Renal pelvis (tissue), 12 donors: ENCODE measurements around the gene FRAS1. TPM values are rescaled to one million over a fixed set of nuclear protein-coding genes. Genes with fewer than 3 reads are reported as not detected.
"Not testable (repeated sequence)": the region's sequence is repeated elsewhere in the genome, so short reads cannot be mapped to it uniquely, and the experiment has no call there.

Source experiments
- DNase-seq: peaks from one replicate; pipeline ENCODE4 v3.0.0-alpha.2; 2013
- long read RNA-seq, 16 experiments: transcript quantifications; one replicate each; lab custom pipeline, GENCODE V29; 2026
- polyA plus RNA-seq, 3 donors: library from polyadenylated mRNA; unstranded; fragments of 120-200 nt; gene quantifications; one replicate each; pipeline ENCODE4 v1.2.1, GENCODE V29; 2013; ENCODE audit not compliant: insufficient read length in 3 of 3

The FRAS1 gene, protein sequence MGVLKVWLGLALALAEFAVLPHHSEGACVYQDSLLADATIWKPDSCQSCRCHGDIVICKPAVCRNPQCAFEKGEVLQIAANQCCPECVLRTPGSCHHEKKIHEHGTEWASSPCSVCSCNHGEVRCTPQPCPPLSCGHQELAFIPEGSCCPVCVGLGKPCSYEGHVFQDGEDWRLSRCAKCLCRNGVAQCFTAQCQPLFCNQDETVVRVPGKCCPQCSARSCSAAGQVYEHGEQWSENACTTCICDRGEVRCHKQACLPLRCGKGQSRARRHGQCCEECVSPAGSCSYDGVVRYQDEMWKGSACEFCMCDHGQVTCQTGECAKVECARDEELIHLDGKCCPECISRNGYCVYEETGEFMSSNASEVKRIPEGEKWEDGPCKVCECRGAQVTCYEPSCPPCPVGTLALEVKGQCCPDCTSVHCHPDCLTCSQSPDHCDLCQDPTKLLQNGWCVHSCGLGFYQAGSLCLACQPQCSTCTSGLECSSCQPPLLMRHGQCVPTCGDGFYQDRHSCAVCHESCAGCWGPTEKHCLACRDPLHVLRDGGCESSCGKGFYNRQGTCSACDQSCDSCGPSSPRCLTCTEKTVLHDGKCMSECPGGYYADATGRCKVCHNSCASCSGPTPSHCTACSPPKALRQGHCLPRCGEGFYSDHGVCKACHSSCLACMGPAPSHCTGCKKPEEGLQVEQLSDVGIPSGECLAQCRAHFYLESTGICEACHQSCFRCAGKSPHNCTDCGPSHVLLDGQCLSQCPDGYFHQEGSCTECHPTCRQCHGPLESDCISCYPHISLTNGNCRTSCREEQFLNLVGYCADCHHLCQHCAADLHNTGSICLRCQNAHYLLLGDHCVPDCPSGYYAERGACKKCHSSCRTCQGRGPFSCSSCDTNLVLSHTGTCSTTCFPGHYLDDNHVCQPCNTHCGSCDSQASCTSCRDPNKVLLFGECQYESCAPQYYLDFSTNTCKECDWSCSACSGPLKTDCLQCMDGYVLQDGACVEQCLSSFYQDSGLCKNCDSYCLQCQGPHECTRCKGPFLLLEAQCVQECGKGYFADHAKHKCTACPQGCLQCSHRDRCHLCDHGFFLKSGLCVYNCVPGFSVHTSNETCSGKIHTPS (N-terminal part only)
- 100 to 1,000 TPM in 2 of 3 donors, 10 to 100 TPM in 1; 84.7 to 103 (median 102) TPM for polyA plus RNA-seq
- long read RNA-seq, donor 1, partial matches to known transcripts, result 73 of 73 reads
- long read RNA-seq, donor 1, other reads (novel, unspliced or antisense), result 0 of 73 reads
- long read RNA-seq, donor 2, partial matches to known transcripts, result 21 of 21 reads
- long read RNA-seq, donor 2, other reads (novel, unspliced or antisense), result 0 of 21 reads
- long read RNA-seq, donor 3, partial matches to known transcripts, result 0 of 1 reads
- long read RNA-seq, donor 3, other reads (novel, unspliced or antisense), result 0 of 1 reads
- long read RNA-seq, donor 4, partial matches to known transcripts, result 13 of 13 reads
- long read RNA-seq, donor 4, other reads (novel, unspliced or antisense), result 0 of 13 reads
- long read RNA-seq, donor 5, partial matches to known transcripts, result 0 of 1 reads
- long read RNA-seq, donor 5, other reads (novel, unspliced or antisense), result 0 of 1 reads
- long read RNA-seq, donor 6, partial matches to known transcripts, result 59 of 59 reads
- long read RNA-seq, donor 6, other reads (novel, unspliced or antisense), result 0 of 59 reads
- long read RNA-seq, donor 7, partial matches to known transcripts, result 23 of 25 reads
- long read RNA-seq, donor 7, other reads (novel, unspliced or antisense), result 0 of 25 reads
- long read RNA-seq, donor 8, result 0 reads
- long read RNA-seq, donor 9, partial matches to known transcripts, result 11 of 12 reads
- long read RNA-seq, donor 9, other reads (novel, unspliced or antisense), result 0 of 12 reads
- long read RNA-seq, donor 10, partial matches to known transcripts, result 48 of 52 reads
- long read RNA-seq, donor 10, other reads (novel, unspliced or antisense), result 0 of 52 reads
- long read RNA-seq, donor 11, partial matches to known transcripts, result 9 of 9 reads
- long read RNA-seq, donor 11, other reads (novel, unspliced or antisense), result 0 of 9 reads
- long read RNA-seq, donor 12, full-length matches to known transcripts, result 3 of 35 reads
- long read RNA-seq, donor 12, partial matches to known transcripts, result 32 of 35 reads
- long read RNA-seq, donor 12, other reads (novel, unspliced or antisense), result 0 of 35 reads
- long read RNA-seq, donor 13, partial matches to known transcripts, result 12 of 13 reads
- long read RNA-seq, donor 13, other reads (novel, unspliced or antisense), result 0 of 13 reads
- long read RNA-seq, donor 14, partial matches to known transcripts, result 209 of 209 reads
- long read RNA-seq, donor 14, other reads (novel, unspliced or antisense), result 0 of 209 reads
- long read RNA-seq, donor 15, partial matches to known transcripts, result 31 of 31 reads
- long read RNA-seq, donor 15, other reads (novel, unspliced or antisense), result 0 of 31 reads
- long read RNA-seq, donor 16, partial matches to known transcripts, result 18 of 18 reads
- long read RNA-seq, donor 16, other reads (novel, unspliced or antisense), result 0 of 18 reads

- DNase-seq, result peak; percentile 67
Measured at GRCh38 chr4:78057135-78057599, at the start of gene FRAS1. FRAS1 (plus strand) TSS chr4:78057323; CDS start chr4:78058010, 687 bp downstream.

GRCh38 chr4:78011003-78011402 is 46.1 kb upstream of the FRAS1 start:
- not testable (repeated sequence) for DNase-seq

DNA sequence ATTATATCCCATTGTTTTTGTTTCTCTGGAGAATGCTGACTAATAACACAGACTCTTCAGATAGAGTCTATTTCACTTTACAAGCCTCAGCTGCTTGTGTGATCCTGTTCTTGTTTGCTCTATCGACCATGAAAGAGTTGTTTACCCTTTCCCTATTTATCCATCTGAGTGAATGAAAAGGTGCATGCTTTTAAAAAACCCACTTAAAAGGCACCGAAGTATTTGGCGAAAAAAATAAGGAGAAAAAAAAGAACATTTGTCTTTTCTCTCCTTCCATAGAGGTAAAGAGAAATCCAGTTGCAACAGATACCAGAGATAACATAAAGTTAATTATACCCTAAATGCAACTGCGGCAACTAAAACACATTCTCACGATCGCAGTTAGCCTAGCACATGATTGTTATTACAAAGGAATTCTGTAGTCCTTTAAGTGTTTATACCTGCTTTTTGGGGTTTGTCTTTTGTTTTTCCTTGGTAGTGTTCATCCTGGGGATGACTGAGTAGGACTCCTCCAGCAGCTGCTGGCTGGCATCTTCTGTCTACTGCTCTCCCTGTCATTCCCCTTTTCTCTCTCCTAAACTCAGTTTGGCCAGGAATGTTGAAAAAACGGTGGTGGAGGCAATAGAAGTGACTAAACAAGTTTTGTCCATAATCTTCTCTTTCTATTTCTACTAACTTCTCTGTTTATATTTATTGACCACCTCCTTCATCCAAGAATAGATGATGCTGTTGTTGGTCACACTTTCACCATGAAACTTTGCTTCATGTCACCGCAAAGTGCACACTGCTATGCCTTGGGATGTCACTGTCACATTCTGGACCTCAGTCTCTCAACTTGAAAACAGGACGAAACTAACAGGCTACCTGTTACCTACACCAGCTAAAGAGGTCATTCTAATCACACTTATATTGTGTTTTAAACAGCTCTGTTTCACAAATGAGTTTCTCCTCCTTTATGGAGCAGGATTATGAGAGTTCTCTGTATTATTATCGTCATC is 41.9 kb upstream of the FRAS1 start:
- no peak for DNase-seq

GRCh38 chr4:78018271-78019049 is 38.7 kb upstream of the FRAS1 start:
- DNase-seq, result peak; percentile 34

GRCh38 chr4:78019414-78019813 is 37.7 kb upstream of the FRAS1 start:
- no peak for DNase-seq

DNA sequence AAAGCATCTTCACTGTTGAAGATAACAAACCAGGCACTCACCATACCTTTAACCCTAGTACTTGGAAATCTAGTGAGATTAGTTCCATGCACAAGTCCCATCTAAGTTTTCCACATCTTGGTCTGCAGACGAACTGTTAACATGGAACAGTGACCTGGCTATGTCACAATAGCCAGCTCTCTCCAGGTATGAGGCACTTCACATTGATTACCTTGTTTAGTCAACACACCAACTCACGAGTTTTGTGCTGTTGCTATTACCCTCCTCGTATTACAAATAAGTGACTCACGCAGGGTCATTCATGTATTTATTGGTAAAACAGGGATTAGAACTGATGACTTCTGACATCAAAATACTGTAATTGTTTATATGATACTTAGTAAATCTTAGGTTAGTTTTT is 36.4 kb upstream of the FRAS1 start:
- no peak for DNase-seq

DNA sequence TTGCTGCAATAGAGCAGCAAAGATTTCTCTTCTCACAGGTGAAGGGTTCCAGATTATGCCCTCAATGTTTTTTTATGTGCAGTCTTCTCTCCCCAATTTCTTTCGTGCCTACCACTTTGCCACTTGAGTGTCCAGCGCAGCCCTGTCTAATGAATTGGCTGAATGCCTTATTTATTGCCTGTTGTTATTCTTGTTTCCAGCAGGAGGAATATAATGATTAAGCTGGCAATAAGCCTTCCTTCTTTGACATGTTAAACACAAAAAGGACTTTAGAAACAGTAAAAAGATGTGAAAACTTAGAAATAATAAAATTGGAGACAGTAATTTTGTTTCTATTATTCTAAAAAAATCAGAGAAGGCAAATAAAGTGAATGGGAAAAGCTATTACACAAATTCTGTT is 34.6 kb upstream of the FRAS1 start:
- no peak for DNase-seq

DNA sequence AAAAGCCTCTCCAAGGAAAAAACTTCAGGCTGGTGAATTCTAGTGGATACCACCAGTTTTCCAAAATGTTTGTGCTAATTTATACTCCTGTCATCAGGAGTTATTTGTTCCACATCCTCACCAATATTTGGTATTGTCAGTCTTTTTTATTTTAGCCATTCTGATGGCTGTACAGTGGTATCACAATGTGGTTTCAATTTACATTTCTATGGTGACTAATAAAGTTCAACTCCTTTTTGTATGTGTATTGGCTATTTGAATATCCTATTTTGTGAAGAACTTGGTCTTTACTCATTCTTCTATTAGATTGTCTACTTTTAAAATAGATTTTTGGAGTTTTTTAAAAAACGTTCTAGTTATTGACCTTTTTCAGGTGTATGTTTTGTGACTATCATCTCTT is 33.0 kb upstream of the FRAS1 start:
- no peak for DNase-seq

DNA sequence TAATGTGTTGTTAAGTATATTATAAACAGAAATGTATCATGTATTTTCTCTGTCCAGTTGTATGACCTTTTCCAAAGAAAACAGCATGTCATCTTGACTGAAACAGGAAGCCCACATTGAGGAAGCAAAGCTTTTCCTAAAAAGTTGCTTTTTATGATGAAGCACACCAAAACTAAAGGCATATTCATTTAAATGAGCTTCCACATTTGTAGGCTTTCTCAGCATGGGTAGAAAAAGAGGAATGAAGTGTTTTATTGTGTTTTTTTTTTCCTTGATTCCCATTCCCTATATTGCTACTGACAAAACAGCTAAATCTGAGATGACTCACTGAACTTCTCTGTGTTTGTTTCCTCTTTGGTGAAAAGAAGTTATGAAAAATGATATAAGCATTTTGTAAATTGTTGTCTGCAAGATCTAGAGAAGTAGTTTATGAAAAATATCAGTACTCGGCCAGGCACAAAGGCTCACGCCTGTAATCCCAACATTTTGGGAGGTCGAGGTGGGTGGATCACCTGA is 32.5 kb upstream of the FRAS1 start:
- DNase-seq, result no peak

GRCh38 chr4:78031417-78031950 is 25.6 kb upstream of the FRAS1 start:
- no peak for DNase-seq

- DNase-seq, result no peak
Measured at GRCh38 chr4:78032446-78032845, 24.7 kb upstream of the FRAS1 start.

DNA sequence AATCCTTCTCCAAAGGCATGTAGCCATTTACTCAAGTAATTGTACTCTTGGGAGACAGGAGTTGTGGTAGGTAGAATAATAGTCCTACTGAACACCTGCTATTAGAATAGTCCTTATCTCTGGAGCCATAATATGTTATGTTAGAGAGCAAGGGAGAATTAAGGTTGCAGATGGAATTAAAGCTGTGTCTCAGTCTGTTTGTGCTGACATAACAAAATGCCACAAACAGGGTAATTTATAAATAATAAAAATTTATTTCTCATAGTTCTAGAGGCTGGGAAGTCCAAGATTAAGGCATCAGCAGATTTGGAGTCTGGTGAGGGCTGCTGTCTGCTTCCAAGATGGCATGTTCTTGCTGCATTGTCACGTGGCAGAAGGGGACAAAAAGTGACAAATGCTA is 24.2 kb upstream of the FRAS1 start:
- no peak for DNase-seq

- no peak for DNase-seq
Measured at GRCh38 chr4:78033861-78034260, 23.3 kb upstream of the FRAS1 start.

DNA sequence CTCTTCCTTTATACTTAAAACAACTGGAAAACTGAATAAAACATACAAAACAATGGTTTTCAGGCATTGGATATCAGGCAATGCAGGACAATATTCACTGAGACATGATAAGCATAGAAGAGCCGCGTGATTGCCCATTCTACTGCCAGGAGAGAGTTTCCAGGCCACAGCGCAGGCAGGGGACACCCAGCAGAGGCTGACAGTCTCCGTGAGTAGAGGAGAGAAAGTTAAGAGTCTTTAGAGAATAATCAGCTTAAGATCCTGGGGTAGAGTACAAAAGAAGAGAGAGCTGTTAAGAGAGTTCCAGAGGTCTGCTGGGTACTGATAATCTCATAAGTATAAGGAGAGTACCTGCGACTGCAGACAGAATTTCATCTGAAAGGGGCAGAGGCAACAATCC is 18.4 kb upstream of the FRAS1 start:
- DNase-seq, result no peak

- no peak for DNase-seq
Measured at GRCh38 chr4:78039678-78040077, 17.4 kb upstream of the FRAS1 start.

- DNase-seq, result no peak
Measured at GRCh38 chr4:78040431-78040830, 16.7 kb upstream of the FRAS1 start.
